ENCODE results near the gene MLC1.

Gene MLC1

GRCh38 chr22:50045211-50046018 lies 39.8 kb downstream of the MLC1 start:
- intact Hi-C loops (cut with DNase I): no loop called here
- peak in 3 of 10 donors; percentile 59 to 72 (median 67) for DNase-seq

DNA sequence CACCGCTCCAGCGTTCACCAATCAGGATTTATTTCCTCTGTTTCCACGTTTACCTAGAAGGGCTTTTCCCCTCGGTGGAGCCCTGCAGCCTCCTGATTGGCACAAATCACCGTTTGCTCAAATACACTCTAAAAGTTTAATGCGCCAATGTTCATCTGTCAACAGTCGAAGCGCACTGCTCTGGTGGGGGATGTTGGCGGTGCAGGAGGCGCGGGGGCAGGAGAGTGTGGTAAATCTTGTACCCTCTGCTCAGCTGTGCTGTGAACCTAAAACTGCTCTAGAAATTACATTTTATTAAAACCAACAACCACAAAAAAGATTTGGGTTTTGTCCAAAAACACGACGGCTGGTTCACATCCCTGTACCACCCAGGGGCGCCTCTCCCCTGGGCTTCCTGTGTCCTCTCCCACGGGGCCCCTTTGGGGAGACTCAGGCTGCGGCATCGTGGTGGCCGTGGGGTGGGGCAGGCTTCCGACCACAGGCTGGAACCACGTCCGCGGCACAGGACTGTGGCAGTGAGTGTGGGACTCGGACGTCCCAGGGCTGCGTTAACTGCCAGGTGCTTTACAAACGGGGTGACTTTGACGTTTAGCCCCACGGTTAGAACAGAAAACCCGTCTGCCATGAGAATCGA lies 40.6 kb downstream of the MLC1 start:
- DNase-seq: peak in 2 of 10 donors; percentile 64 to 65
- intact Hi-C loops (cut with DNase I): no loop called here

- peak in 2 of 10 donors; percentile 48 to 67 for DNase-seq
- intact Hi-C loops (cut with DNase I): no loop called here
Measured at GRCh38 chr22:50041361-50042065, 43.7 kb downstream of the MLC1 start.

DNA sequence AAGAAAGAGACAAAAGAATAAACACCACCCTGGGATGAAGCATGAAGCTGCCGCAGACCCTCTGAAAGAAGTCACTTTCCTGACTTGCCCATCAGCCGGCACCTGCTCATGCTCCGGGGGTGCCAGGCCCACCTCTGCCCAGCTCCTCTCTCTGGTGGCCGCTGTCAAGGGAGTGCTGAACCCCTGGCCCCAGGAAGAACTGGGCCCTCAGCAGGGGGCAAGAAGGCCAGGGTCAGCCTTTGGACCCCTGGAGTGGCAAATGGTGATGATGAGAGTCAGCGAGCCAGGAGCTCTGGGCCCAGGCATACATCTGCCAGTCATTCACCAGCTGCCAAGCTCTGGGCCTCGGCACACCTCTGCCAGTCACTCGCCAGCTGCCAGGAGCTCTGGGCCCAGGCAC lies 44.5 kb downstream of the MLC1 start:
- peak in 2 of 10 donors; percentile 60 to 67 for DNase-seq
- intact Hi-C loops (cut with DNase I): no loop called here

GRCh38 chr22:50039669-50040443 lies 45.4 kb downstream of the MLC1 start:
- intact Hi-C loops (cut with DNase I): no loop called here
- peak in 3 of 10 donors; percentile 45 to 66 (median 48) for DNase-seq

GRCh38 chr22:50035976-50036724 lies 49.1 kb downstream of the MLC1 start:
- intact Hi-C loops (cut with DNase I): no loop called here
- peak in 2 of 10 donors; percentile 74 to 77 for DNase-seq

DNA sequence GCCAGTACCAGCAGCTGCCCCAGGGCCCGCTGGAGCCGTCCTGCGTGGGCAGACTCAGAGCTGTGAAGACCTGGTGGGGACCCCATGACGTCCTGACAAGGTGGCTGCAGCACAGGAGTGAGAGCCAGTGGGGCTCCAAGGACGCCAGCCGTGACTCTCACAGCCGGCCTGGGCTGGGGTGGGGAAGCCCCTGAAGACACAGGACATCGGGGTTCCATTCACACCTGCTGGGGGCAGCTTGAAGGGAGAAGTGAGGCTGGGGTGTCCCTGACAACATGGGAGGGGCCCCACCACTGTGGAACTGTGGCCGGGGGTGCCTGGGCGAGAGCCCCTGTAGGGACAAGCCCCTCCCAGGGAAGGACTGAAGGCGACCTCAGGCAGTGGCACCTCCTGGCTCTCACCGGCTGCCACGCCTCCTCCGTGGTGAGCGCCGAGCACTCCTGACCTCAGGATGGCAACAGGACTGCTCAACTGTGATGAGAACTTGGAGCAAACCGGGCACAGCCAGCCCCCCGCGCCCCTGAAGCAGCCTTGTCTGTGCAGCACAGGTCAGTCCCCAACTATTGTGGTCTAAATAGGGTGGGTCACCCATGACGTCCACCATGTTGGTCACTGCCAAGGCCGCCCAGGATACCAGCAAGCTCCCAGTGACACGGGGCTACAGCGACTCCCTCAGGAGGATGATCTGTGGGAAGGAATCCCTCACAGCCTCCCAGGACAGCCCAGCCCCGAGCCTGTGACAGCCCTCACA lies 49.9 kb downstream of the MLC1 start:
- intact Hi-C loops (cut with DNase I): no loop called here
- peak in 2 of 10 donors; percentile 59 to 61 for DNase-seq

GRCh38 chr22:50034126-50035081 lies 50.8 kb downstream of the MLC1 start:
- intact Hi-C loops (cut with DNase I): loop anchor here (5.0 kb wide), 1 partner anchor 37 kb away; no protein-coding TSS in a partner anchor
- peak in 2 of 10 donors; percentile 59 to 72 for DNase-seq

- intact Hi-C loops (cut with DNase I): loop anchor here (5.0 kb wide), 1 partner anchor 36 kb away; no protein-coding TSS in a partner anchor
- peak in 2 of 10 donors; percentile 70 to 75 for DNase-seq
Measured at GRCh38 chr22:50032941-50033601, 52.2 kb downstream of the MLC1 start.

GRCh38 chr22:50032109-50032871 lies 52.9 kb downstream of the MLC1 start:
- peak in 2 of 10 donors; percentile 65 to 78 for DNase-seq
- intact Hi-C loops (cut with DNase I): loop anchor here (5.0 kb wide), 1 partner anchor 35 kb away; no protein-coding TSS in a partner anchor

- DNase-seq: peak in 2 of 10 donors; percentile 80 to 82
- intact Hi-C loops (cut with DNase I): loop anchor here (5.0 kb wide), 1 partner anchor 34 kb away; no protein-coding TSS in a partner anchor
Measured at GRCh38 chr22:50031189-50032091, 53.8 kb downstream of the MLC1 start.

DNA sequence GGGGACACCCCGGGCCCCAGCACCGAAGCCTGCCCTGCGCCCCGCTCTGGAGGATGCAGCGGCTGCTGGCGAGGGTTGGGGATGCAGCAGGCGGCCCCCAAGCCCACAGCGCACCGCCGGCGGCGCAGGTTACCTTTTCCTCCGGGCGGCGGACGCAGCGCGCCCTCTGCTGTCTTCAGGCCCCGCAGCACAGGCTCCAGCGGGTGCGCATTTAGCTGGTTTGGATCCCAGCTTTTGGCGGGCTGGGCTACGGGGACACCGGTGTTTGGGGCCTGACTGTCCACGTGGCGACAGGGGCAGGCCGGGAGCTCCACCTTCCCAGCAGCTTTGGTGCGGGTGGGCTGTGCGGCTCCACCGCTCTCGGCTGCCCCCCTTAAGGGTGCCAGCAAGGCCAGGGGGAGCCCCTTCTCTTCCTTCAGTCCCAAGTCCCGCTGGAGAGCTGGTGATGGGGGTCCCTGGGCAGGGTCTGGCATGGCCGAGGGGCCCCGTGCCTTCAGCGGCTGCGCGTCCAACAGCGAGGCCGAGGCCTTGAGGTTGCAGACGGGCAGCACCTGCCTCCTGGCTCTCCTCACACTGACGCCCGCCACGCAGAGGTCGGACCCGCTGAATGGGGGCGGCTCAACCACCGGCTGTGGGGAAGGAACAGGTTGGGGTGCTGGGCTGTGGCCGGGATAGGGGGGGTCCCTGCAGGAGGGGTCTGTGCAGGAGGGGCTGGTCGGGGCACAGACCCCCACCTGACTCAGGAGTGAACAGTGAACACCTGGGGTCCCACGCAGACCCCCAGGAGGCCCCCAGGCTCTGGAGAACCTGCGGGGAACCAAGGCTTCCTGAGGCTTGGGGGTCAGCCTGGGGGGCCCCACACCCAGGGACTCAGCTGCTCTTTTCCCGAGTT lies 54.7 kb downstream of the MLC1 start:
- DNase-seq: peak; percentile 39 to 96 (median 74)
- intact Hi-C loops (cut with DNase I): loop anchor here (1.0 to 5.0 kb wide), 2 partner anchors 33 to 101 kb away; no protein-coding TSS in a partner anchor

- intact Hi-C loops (cut with DNase I): no loop called here
- peak in 6 of 10 donors; percentile 22 to 90 (median 74) for DNase-seq
Measured at GRCh38 chr22:50027639-50028537, 57.3 kb downstream of the MLC1 start.

All from posterior cingulate gyrus (tissue), 11 donors.